ENCODE data around the gene OR2T2.
"Not testable (repeated sequence)": the region's sequence is repeated elsewhere in the genome, so short reads cannot be mapped to it uniquely, and the experiment has no call there.

OR2T2 gene, protein sequence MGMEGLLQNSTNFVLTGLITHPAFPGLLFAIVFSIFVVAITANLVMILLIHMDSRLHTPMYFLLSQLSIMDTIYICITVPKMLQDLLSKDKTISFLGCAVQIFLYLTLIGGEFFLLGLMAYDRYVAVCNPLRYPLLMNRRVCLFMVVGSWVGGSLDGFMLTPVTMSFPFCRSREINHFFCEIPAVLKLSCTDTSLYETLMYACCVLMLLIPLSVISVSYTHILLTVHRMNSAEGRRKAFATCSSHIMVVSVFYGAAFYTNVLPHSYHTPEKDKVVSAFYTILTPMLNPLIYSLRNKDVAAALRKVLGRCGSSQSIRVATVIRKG

GRCh38 chr1:248445399-248445798 is at the start of gene OR2T2:
TSS of gene OR2T2 (plus strand) at chr1:248445637. CDS start at chr1:248452798, 7,161 bp downstream.
- H3K27ac ChIP-seq: not testable (repeated sequence)

GRCh38 chr1:248402748-248403147 is 42.7 kb upstream of the OR2T2 start, which contains the start of gene OR2T1:
TSS of gene OR2T1 (plus strand) at chr1:248403048. CDS start at chr1:248406148, 3,100 bp downstream.
- no peak within 1 kb of the TSS for H3K27ac ChIP-seq
- TF ChIP-seq, protein P1, sequence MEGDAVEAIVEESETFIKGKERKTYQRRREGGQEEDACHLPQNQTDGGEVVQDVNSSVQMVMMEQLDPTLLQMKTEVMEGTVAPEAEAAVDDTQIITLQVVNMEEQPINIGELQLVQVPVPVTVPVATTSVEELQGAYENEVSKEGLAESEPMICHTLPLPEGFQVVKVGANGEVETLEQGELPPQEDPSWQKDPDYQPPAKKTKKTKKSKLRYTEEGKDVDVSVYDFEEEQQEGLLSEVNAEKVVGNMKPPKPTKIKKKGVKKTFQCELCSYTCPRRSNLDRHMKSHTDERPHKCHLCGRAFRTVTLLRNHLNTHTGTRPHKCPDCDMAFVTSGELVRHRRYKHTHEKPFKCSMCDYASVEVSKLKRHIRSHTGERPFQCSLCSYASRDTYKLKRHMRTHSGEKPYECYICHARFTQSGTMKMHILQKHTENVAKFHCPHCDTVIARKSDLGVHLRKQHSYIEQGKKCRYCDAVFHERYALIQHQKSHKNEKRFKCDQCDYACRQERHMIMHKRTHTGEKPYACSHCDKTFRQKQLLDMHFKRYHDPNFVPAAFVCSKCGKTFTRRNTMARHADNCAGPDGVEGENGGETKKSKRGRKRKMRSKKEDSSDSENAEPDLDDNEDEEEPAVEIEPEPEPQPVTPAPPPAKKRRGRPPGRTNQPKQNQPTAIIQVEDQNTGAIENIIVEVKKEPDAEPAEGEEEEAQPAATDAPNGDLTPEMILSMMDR (conservative IDR thresholded peaks at IDR 0.05): no peak
- TF ChIP-seq ZFX (IDR thresholded peaks at IDR 0.05): no peak

GRCh38 chr1:248404024-248404423 is 41.4 kb upstream of the OR2T2 start:
- no peak for TF ChIP-seq ZFX (IDR thresholded peaks at IDR 0.05)
- TF ChIP-seq, protein P1 (conservative IDR thresholded peaks at IDR 0.05): no peak
- H3K27ac ChIP-seq: no peak overlapping the region

- H3K27ac ChIP-seq: no peak overlapping the region
- TF ChIP-seq, protein P1 (conservative IDR thresholded peaks at IDR 0.05): no peak
- no peak for TF ChIP-seq ZFX (IDR thresholded peaks at IDR 0.05)
These were observed 38.4 kb upstream of the OR2T2 start for GRCh38 chr1:248406721-248407692.

GRCh38 chr1:248416226-248416625 is 29.2 kb upstream of the OR2T2 start:
- TF ChIP-seq ZFX (IDR thresholded peaks at IDR 0.05): no peak
- TF ChIP-seq, protein P1 (conservative IDR thresholded peaks at IDR 0.05): no peak
- H3K27ac ChIP-seq: no peak overlapping the region

- no peak overlapping the region for H3K27ac ChIP-seq
- no peak for TF ChIP-seq ZFX (IDR thresholded peaks at IDR 0.05)
- TF ChIP-seq, protein P1 (conservative IDR thresholded peaks at IDR 0.05): no peak
These were observed 27.6 kb upstream of the OR2T2 start for GRCh38 chr1:248417854-248418253.

- no peak for TF ChIP-seq ZFX (IDR thresholded peaks at IDR 0.05)
- TF ChIP-seq, protein P1 (conservative IDR thresholded peaks at IDR 0.05): no peak
- H3K27ac ChIP-seq: no peak overlapping the region
These were observed 24.1 kb upstream of the OR2T2 start for GRCh38 chr1:248421384-248421783.

- not testable (repeated sequence) for H3K27ac ChIP-seq
These were observed 17.8 kb upstream of the OR2T2 start for GRCh38 chr1:248427526-248428191.

- not testable (repeated sequence) for H3K27ac ChIP-seq
These were observed 17.3 kb upstream of the OR2T2 start for GRCh38 chr1:248428192-248428533.

DNA sequence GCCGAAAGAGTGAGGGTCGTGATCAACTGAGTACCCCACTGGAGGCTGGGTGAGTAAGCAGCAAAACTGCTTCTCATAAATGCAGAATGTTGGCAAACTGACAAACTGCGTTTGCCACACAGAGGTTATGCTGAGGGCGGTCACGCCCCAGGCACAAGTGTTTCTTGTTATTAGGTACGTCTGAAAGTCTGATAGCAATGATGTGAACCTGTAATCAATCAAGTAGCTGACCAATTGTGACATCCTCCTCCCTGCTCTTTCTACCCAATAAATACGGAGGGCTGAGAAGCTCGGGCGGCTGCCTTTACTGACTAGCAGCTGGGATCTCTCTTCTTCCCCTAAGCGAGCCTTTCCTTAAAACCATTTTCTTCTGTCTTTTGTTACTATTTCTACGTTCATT is 13.8 kb upstream of the OR2T2 start:
- not testable (repeated sequence) for H3K27ac ChIP-seq

GRCh38 chr1:248432201-248432600 is 13.2 kb upstream of the OR2T2 start:
- not testable (repeated sequence) for H3K27ac ChIP-seq
